Measurements from ENCODE around the gene RASGEF1B. TPM values are rescaled to one million over a fixed set of nuclear protein-coding genes. Genes with fewer than 3 reads are reported as not detected.
"Not testable (repeated sequence)": the region's sequence is repeated elsewhere in the genome, so short reads cannot be mapped to it uniquely, and the experiment has no call there.

Gene RASGEF1B
- total RNA-seq, 2 experiments from 2014 or later: 4.4 to 4.6 TPM

DNA sequence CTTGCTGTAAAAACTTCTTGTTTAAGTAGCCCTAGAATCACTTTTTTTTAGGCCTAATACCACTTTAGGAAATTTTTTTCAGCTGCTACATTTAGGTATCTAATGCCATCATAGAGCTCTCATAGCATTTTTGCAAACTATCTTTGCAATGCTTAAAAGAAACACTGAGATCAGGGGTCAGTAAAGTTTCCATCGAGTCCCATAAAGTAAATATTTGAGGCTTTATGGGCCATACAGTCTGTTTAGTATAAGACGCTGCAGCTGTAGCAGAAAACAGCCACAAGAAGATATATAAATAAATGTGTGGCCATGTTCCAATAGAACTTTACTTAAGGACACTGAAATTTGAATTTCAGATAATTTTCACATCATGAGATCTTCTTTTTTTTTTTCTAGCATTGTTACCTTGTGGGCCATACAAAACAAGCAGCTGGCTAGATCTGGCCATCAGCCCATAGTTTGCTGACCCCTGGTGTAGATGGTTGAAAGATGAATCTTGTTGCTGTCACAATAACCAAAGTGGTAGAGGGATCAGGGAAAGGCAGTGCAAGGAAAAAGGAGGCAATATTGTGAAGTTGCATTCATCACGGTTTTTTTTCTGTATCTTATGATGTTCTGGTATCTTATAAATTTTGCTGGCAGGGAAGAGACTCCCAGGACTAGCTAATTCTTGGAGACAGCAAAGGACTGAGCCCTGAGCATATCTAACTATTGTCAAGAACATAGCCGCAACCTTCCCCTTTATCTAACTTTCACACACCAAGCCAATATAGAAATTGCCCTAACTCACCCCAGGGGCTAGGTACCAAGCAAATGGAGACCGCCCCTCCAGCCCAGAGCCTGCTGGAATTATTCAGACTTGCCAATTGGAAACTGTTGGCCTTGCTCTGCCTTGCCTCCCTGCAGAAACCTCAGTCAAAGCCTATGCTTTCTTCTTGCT is 46.6 kb downstream of the RASGEF1B start:
- Mint-ChIP-seq H3K27me3 (no peaks in the 10 kb centered on the region), H3K4me3 (no peak overlapping the region), H3K36me3 (peaks cover 13% of the 10 kb centered on the region), H3K9me3 (no peaks in the 10 kb centered on the region), H3K27ac (no peak overlapping the region), H3K4me1 (ENCODE audit: low read depth) (peaks cover 6% of the 10 kb centered on the region)
- ChIA-PET POLR2A (no interaction called here), CTCF (no interaction called here)
- no peak for DNase-seq
- intact Hi-C loops (cut with micrococcal nuclease): no loop called here

DNA sequence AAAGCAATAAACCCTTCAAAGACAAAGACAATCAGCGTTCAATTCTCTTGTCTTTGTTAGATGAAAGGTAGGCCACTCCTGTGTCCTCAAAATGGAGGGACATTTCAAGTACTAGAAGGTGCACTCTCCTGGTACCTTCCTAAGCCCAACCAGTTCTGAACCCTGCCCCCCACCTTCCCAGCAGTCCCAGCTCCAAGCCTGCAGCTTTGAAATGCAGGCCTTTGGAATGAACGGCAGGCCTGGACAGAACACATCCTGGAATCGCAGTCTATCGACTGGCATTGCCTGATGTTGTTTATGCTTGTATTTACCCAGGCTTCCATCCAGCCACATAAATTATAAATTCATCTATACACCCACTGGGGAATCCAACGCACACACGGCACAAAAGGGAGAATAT is 47.4 kb downstream of the RASGEF1B start:
- CTCF ChIA-PET: no interaction called here
- Mint-ChIP-seq H3K27me3 (no peaks in the 10 kb centered on the region), H3K4me1 (ENCODE audit: low read depth) (peaks cover 6% of the 10 kb centered on the region), H3K27ac (no peak overlapping the region), H3K36me3 (peaks cover 9% of the 10 kb centered on the region), H3K4me3 (no peak overlapping the region), H3K9me3 (no peaks in the 10 kb centered on the region)
- DNase-seq: no peak
- POLR2A ChIA-PET: no interaction called here
- intact Hi-C loops (cut with micrococcal nuclease): no loop called here

- Mint-ChIP-seq H3K27me3 (no peaks in the 10 kb centered on the region), H3K4me3 (no peak overlapping the region), H3K27ac (no peak overlapping the region), H3K9me3 (no peaks in the 10 kb centered on the region), H3K4me1 (ENCODE audit: low read depth) (peaks cover 6% of the 10 kb centered on the region), H3K36me3 (peaks cover 2% of the 10 kb centered on the region)
- POLR2A ChIA-PET: no interaction called here
- intact Hi-C loops (cut with micrococcal nuclease): no loop called here
- DNase-seq: no peak
- CTCF ChIA-PET: no interaction called here
Measured at GRCh38 chr4:81422595-81422994, 49.1 kb downstream of the RASGEF1B start.

- Mint-ChIP-seq H3K4me3 (no peak overlapping the region), H3K27ac (no peak overlapping the region), H3K4me1 (ENCODE audit: low read depth) (peaks cover 6% of the 10 kb centered on the region), H3K9me3 (no peaks in the 10 kb centered on the region), H3K36me3 (no peaks in the 10 kb centered on the region), H3K27me3 (no peaks in the 10 kb centered on the region)
- ChIA-PET CTCF (no interaction called here), POLR2A (no interaction called here)
- no peak for DNase-seq
- intact Hi-C loops (cut with micrococcal nuclease): no loop called here
Measured at GRCh38 chr4:81421346-81422218, 50.1 kb downstream of the RASGEF1B start.

DNA sequence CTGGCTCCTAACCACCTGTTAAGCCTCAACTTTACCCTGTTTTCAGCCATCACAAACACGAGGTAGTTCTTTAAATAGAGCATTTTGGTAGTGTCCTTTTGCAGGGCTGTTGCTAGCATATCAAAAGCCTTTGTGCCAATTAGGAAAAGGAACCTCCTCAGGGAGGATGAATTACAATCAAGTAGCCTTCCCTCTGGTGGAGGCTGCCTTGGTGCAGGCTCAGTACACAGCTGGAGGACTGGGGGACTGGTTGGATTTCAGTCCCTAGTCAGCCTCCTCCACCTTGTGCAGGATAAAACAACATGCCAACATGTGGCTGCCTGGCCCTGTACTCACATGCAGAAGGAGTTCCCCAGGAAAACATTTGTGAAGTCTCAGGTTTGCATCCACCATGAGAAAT is 53.1 kb downstream of the RASGEF1B start:
- Mint-ChIP-seq H3K9me3 (no peaks in the 10 kb centered on the region), H3K4me1 (ENCODE audit: low read depth) (peaks cover 6% of the 10 kb centered on the region), H3K27ac (no peak overlapping the region), H3K4me3 (no peak overlapping the region), H3K27me3 (no peaks in the 10 kb centered on the region), H3K36me3 (no peaks in the 10 kb centered on the region)
- intact Hi-C loops (cut with micrococcal nuclease): no loop called here
- POLR2A ChIA-PET: no interaction called here
- no peak for DNase-seq
- CTCF ChIA-PET: interaction anchor here (1.3 kb wide), 1 partner anchor 12 kb away, joined by 5 read pairs; no protein-coding TSS in a partner anchor

DNA sequence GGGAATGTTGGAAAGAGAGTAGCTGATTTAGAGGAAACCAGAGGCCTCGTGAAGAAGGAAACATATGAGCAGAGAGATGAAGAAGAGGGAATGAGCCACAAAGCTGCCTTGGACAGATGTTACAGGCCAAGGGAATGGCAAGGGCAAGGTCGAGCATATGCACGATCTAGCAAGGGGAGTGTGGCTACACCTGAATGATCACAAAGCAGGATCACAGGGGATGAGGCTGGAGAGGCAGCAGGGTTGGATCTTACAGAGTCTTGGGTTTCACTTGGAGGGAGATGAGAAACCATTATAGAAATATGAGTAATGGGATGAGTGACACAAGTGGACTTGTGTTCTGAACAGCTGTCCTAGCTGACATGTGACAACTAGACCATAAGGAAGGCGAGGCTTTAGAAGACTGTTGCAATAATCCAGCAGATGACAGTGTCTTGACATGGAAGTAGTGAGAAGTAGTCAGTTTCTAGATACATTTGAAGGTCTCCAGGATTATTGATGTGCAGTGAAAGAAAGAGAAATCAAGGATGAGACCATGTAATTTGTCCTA is 58.7 kb downstream of the RASGEF1B start:
- Mint-ChIP-seq H3K36me3 (no peaks in the 10 kb centered on the region), H3K4me3 (no peak overlapping the region)
- CTCF ChIA-PET: interaction anchor here (0.6 to 1.3 kb wide), 2 partner anchors 13 to 335 kb away, joined by 3 to 4 read pairs; no protein-coding TSS in a partner anchor

GRCh38 chr4:81410680-81411079 is 61.0 kb downstream of the RASGEF1B start:
- no peak overlapping the region for H3K4me3 Mint-ChIP-seq
- no peaks in the 10 kb centered on the region for H3K27me3 Mint-ChIP-seq
- ChIA-PET POLR2A (no interaction called here), CTCF (interaction anchor here (1.3 kb wide), 1 partner anchor 434 kb away, joined by 5 read pairs; no protein-coding TSS in a partner anchor)
- peaks cover 1% of the 10 kb centered on the region for H3K4me1 Mint-ChIP-seq (ENCODE audit: low read depth)
- H3K9me3 Mint-ChIP-seq: no peaks in the 10 kb centered on the region
- intact Hi-C loops (cut with micrococcal nuclease): no loop called here
- no peak overlapping the region for H3K27ac Mint-ChIP-seq
- DNase-seq: no peak
- H3K36me3 Mint-ChIP-seq: no peaks in the 10 kb centered on the region

More for the DNA sequence above, 58.7 kb downstream of the RASGEF1B start:
- H3K4me1 Mint-ChIP-seq (ENCODE audit: low read depth): no peaks in the 10 kb centered on the region
- intact Hi-C loops (cut with micrococcal nuclease): no loop called here
- H3K9me3 Mint-ChIP-seq: no peaks in the 10 kb centered on the region
- DNase-seq: no peak
- POLR2A ChIA-PET: no interaction called here
- H3K27ac Mint-ChIP-seq: no peak overlapping the region
- no peaks in the 10 kb centered on the region for H3K27me3 Mint-ChIP-seq

DNA sequence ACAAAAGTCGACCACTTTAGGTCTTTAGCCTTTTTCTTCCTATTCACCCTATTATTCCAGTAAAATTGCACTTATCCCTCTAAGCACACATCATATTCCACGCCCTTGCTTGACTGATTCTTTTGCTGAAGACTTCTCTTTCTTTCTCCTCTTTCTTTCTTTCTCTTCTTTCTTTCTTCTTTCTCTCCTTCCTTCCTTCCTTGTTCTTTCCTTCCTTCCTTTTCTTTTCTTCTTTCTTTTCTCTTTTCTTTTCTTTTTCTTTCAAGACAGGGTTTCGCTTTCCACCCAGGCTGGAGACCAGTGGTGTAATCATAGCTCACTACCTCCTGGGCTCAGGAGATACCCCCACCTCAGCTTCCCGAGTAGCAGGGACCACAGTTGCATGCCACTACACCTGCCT is 61.9 kb downstream of the RASGEF1B start:
- Mint-ChIP-seq H3K27ac (no peak overlapping the region), H3K27me3 (no peaks in the 10 kb centered on the region), H3K9me3 (no peaks in the 10 kb centered on the region), H3K4me3 (no peak overlapping the region), H3K36me3 (no peaks in the 10 kb centered on the region), H3K4me1 (ENCODE audit: low read depth) (peaks cover 5% of the 10 kb centered on the region)
- intact Hi-C loops (cut with micrococcal nuclease): loop anchor here (5.0 kb wide), 4 partner anchors 42 to 877 kb away; no protein-coding TSS in a partner anchor
- CTCF ChIA-PET: interaction anchor here (1.3 kb wide), 1 partner anchor 434 kb away, joined by 5 read pairs; no protein-coding TSS in a partner anchor
- POLR2A ChIA-PET: no interaction called here
- no peak for DNase-seq

GRCh38 chr4:81408341-81408740 is 63.4 kb downstream of the RASGEF1B start:
- Mint-ChIP-seq H3K27me3 (no peaks in the 10 kb centered on the region), H3K9me3 (no peaks in the 10 kb centered on the region), H3K4me3 (no peak overlapping the region), H3K4me1 (ENCODE audit: low read depth) (peaks cover 5% of the 10 kb centered on the region), H3K36me3 (no peaks in the 10 kb centered on the region), H3K27ac (no peak overlapping the region)
- intact Hi-C loops (cut with micrococcal nuclease): loop anchor here (5.0 kb wide), 4 partner anchors 44 to 879 kb away; no protein-coding TSS in a partner anchor
- CTCF ChIA-PET: interaction anchor here (0.7 to 2.6 kb wide), 2 partner anchors 805 to 860 kb away, joined by 3 to 13 read pairs; no protein-coding TSS in a partner anchor
- no peak for DNase-seq
- POLR2A ChIA-PET: no interaction called here

- H3K4me3 Mint-ChIP-seq: no peak overlapping the region
- H3K9me3 Mint-ChIP-seq: no peaks in the 10 kb centered on the region
- ChIA-PET CTCF (interaction anchor here (1.5 to 2.6 kb wide), 2 partner anchors 794 to 861 kb away, joined by 10 to 13 read pairs; no protein-coding TSS in a partner anchor), POLR2A (no interaction called here)
- no peaks in the 10 kb centered on the region for H3K27me3 Mint-ChIP-seq
- no peak overlapping the region for H3K27ac Mint-ChIP-seq
- no peaks in the 10 kb centered on the region for H3K36me3 Mint-ChIP-seq
- no peak for DNase-seq
- intact Hi-C loops (cut with micrococcal nuclease): loop anchor here (5.0 kb wide), 4 partner anchors 45 to 880 kb away; no protein-coding TSS in a partner anchor
- H3K4me1 Mint-ChIP-seq (ENCODE audit: low read depth): peaks cover 5% of the 10 kb centered on the region
Measured at GRCh38 chr4:81407726-81408125, 64.0 kb downstream of the RASGEF1B start.

GRCh38 chr4:81406481-81406880 is 65.2 kb downstream of the RASGEF1B start:
- POLR2A ChIA-PET; H3K27ac Mint-ChIP-seq; H3K27me3 Mint-ChIP-seq; H3K4me1 Mint-ChIP-seq (ENCODE audit: low read depth); H3K4me3 Mint-ChIP-seq; H3K9me3 Mint-ChIP-seq; DNase-seq; H3K36me3 Mint-ChIP-seq: not testable (repeated sequence)
- intact Hi-C loops (cut with micrococcal nuclease): loop anchor here (1.0 to 5.0 kb wide), 6 partner anchors 46 to 881 kb away; no protein-coding TSS in a partner anchor
- CTCF ChIA-PET: interaction anchor here (0.8 to 2.6 kb wide), 10 partner anchors 12 to 862 kb away, joined by 3 to 13 read pairs (median 4); no protein-coding TSS in a partner anchor

Data from activated CD4-positive, alpha-beta memory T cell treated with anti-CD3 and anti-CD28 coated beads for 36 hours (primary cell).